HepG2 (cell line): ENCODE data around the gene MICAL1.

Source experiments
- CTCF ChIP-seq: sonication (generic); formaldehyde crosslinking; IDR thresholded peaks from 2 replicates; pipeline ENCODE4 v1.5.0; 2020; ENCODE audit warnings: mild to moderate bottlenecking, missing genetic modification reagents, moderate library complexity
- EP300 ChIP-seq, 3 experiments: sonication (generic) in 1 of 3; formaldehyde crosslinking in 1 of 3; IDR thresholded peaks; 2 replicates each; pipeline versions ENCODE4 v1.5.1 to v1.6.1; 2011 to 2020; ENCODE audit warnings: low read depth in 2 of 3, low read length in 2 of 3, borderline replicate concordance in 1 of 3, improper control_type of control experiment in 1 of 3, mild to moderate bottlenecking in 1 of 3, missing genetic modification reagents in 1 of 3, moderate library complexity in 1 of 3
- FOXA1 ChIP-seq, 2 experiments: fragments of 450-650 bp in 1 of 2; sonication (generic) in 1 of 2; formaldehyde crosslinking in 1 of 2; IDR thresholded peaks; 2 replicates each; pipeline versions ENCODE4 v1.4.0 to v1.6.1; 2016 to 2020; ENCODE audit warnings: missing genetic modification reagents in 1 of 2
- FOXK2 ChIP-seq: fragments of 450-650 bp; IDR thresholded peaks from 2 replicates; pipeline ENCODE4 v1.6.1; 2016
- HOMEZ ChIP-seq: IDR thresholded peaks from 2 replicates; pipeline ENCODE4 v1.6.1; 2016; ENCODE audit warnings: low read depth
- KDM5B ChIP-seq: sonication (generic); formaldehyde crosslinking; IDR thresholded peaks from 2 replicates; pipeline ENCODE4 v1.4.0; 2020; ENCODE audit warnings: missing genetic modification reagents, mild to moderate bottlenecking, borderline replicate concordance
- NCOA2 ChIP-seq: sonication (generic); formaldehyde crosslinking; IDR thresholded peaks from 2 replicates; pipeline ENCODE4 v1.8.0; 2022; ENCODE audit warnings: inconsistent platforms
- PBX3 ChIP-seq: sonication (generic); formaldehyde crosslinking; IDR thresholded peaks from 2 replicates; pipeline ENCODE4 v1.8.1; 2023; ENCODE audit warnings: missing genetic modification reagents, inconsistent platforms, borderline replicate concordance
- POLR2G ChIP-seq: fragments of 200-400 bp; formaldehyde crosslinking; IDR thresholded peaks from 2 replicates; pipeline ENCODE4 v1.6.1; 2018; ENCODE audit warnings: mild to moderate bottlenecking, low read depth, low read length, moderate library complexity
- TCF7 ChIP-seq: sonication (generic); IDR thresholded peaks from 2 replicates; pipeline ENCODE4 v1.6.1; 2016; ENCODE audit warnings: antibody characterized with exemption, low read depth
- TP53 ChIP-seq: sonication (generic); formaldehyde crosslinking; conservative IDR thresholded peaks from 2 replicates; pipeline ENCODE4 v1.4.0; 2020; ENCODE audit warnings: missing genetic modification reagents
- YY1 ChIP-seq: IDR thresholded peaks from 2 replicates; pipeline ENCODE4 v1.6.1; 2011; ENCODE audit warnings: low read length, low read depth, moderate library complexity, mild to moderate bottlenecking; ENCODE audit not compliant: insufficient read depth, insufficient replicate concordance
- ZNF281 ChIP-seq: sonication (generic); formaldehyde crosslinking; IDR thresholded peaks from 2 replicates; pipeline ENCODE4 v1.4.0; 2020; ENCODE audit warnings: missing genetic modification reagents, borderline replicate concordance
- ZNF646 ChIP-seq: sonication (generic); formaldehyde crosslinking; IDR thresholded peaks from 2 replicates; pipeline ENCODE4 v1.9.0; 2021; ENCODE audit warnings: mild to moderate bottlenecking, missing genetic modification reagents

- no peak for TF ChIP-seq FOXA1 (IDR thresholded peaks at IDR 0.05)
- TF ChIP-seq FOXA1 (CRISPR knock-in tag; IDR thresholded peaks at IDR 0.05), result no peak
- TF ChIP-seq KDM5B (CRISPR knock-in tag), result no peak
- no peak for TF ChIP-seq POLR2G
- no peak for TF ChIP-seq YY1
- TF ChIP-seq FOXK2, result no peak
- TF ChIP-seq PBX3 (CRISPR knock-in tag), result no peak
- TF ChIP-seq CTCF (CRISPR knock-in tag), result no peak
- no peak for TF ChIP-seq ZNF281 (CRISPR knock-in tag)
- TF ChIP-seq TP53 (CRISPR knock-in tag), result no peak
- TF ChIP-seq ZNF646, result no peak
- no peak for TF ChIP-seq HOMEZ (CRISPR knock-in tag)
- TF ChIP-seq EP300 (IDR thresholded peaks at IDR 0.05; ENCODE audit: low read depth in 2 of 2, low read length in 2 of 2), result no peak
- no peak for TF ChIP-seq EP300 (CRISPR knock-in tag; IDR thresholded peaks at IDR 0.05; ENCODE audit: borderline replicate concordance)
- no peak for TF ChIP-seq NCOA2 (CRISPR knock-in tag)
- no peak for TF ChIP-seq TCF7
These were observed 26.6 kb downstream of the MICAL1 start for GRCh38 chr6:109428889-109429477.
